WTC11 (cell line): ENCODE data around the gene C6orf136. TPM values are rescaled to one million over a fixed set of nuclear protein-coding genes. Genes with fewer than 3 reads are reported as not detected.
A peak's percentile ranks its signal among the peaks of the same experiment; 100 is the strongest.

Source experiments
- ATAC-seq: fragments of 200-7000 bp; cut with Tn5 transposase; 2 replicates; pipeline ENCODE4 v1.10.0; 2021; ENCODE audit warnings: mild to moderate bottlenecking, moderate library complexity
- CTCF ChIA-PET: fragments of 300-600 bp; sonication (Branson Sonifier 250); formaldehyde crosslinking; loops from one replicate; lab custom pipeline; 2021; ENCODE audit warnings: antibody characterized with exemption; lab: Charles Lee
- POLR2A ChIA-PET: fragments of 350-600 bp; sonication (Branson Sonifier 250); formaldehyde crosslinking; loops from one replicate; lab custom pipeline; 2021; ENCODE audit warnings: antibody characterized with exemption; lab: Charles Lee
- DNase-seq: peaks from one replicate; pipeline ENCODE4 v3.0.0; 2021; ENCODE audit warnings: low spot score
- H3K27ac Mint-ChIP-seq: 2 replicates; pipeline ENCODE4 v1.8.0; 2021; ENCODE audit warnings: mixed read lengths
- H3K27me3 Mint-ChIP-seq: 2 replicates; pipeline ENCODE4 v1.8.0; 2021; ENCODE audit warnings: low read depth, mild to moderate bottlenecking, moderate library complexity, mixed read lengths
- H3K36me3 Mint-ChIP-seq: 2 replicates; pipeline ENCODE4 v1.8.0; 2021; ENCODE audit warnings: mixed read lengths
- H3K4me1 Mint-ChIP-seq: 2 replicates; pipeline ENCODE4 v1.8.0; 2022; ENCODE audit warnings: mixed read lengths
- H3K4me3 Mint-ChIP-seq: 2 replicates; pipeline ENCODE4 v1.8.0; 2021; ENCODE audit warnings: mild to moderate bottlenecking, moderate library complexity, mixed read lengths
- H3K9me3 Mint-ChIP-seq: 2 replicates; pipeline ENCODE4 v1.8.0; 2021; ENCODE audit warnings: mixed read lengths
- ATF2 ChIP-seq: sonication (generic); formaldehyde crosslinking; IDR thresholded peaks from 2 replicates; pipeline ENCODE4 v1.8.1; 2022; ENCODE audit warnings: low read depth, missing genetic modification reagents, borderline replicate concordance
- CDX4 ChIP-seq: fragments of 250-450 bp; sonication (Bioruptor Pico); IDR thresholded peaks from 2 replicates; pipeline ENCODE4 v1.9.0; 2021; ENCODE audit warnings: moderate library complexity, mild to moderate bottlenecking, inconsistent platforms, borderline replicate concordance
- CREM ChIP-seq: sonication (generic); formaldehyde crosslinking; IDR thresholded peaks from 2 replicates; pipeline ENCODE4 v1.8.1; 2022; ENCODE audit warnings: mild to moderate bottlenecking, missing genetic modification reagents, moderate library complexity
- ERG ChIP-seq: fragments of 250-450 bp; sonication (Bioruptor Pico); IDR thresholded peaks from 2 replicates; pipeline ENCODE4 v1.8.0; 2021; ENCODE audit warnings: mild to moderate bottlenecking
- ETV6 ChIP-seq: sonication (generic); formaldehyde crosslinking; IDR thresholded peaks from 2 replicates; pipeline ENCODE4 v1.8.1; 2022; ENCODE audit warnings: mild to moderate bottlenecking, missing genetic modification reagents
- FOXP1 ChIP-seq: sonication (generic); formaldehyde crosslinking; IDR thresholded peaks from 2 replicates; pipeline ENCODE4 v1.8.0; 2022; ENCODE audit warnings: missing genetic modification reagents, mild to moderate bottlenecking, moderate library complexity, borderline replicate concordance
- FOXP4 ChIP-seq: sonication (generic); formaldehyde crosslinking; IDR thresholded peaks from 2 replicates; pipeline ENCODE4 v1.8.0; 2022; ENCODE audit warnings: mild to moderate bottlenecking, missing genetic modification reagents
- GABPB1 ChIP-seq: sonication (generic); formaldehyde crosslinking; IDR thresholded peaks from 2 replicates; pipeline ENCODE4 v1.8.1; 2023; ENCODE audit warnings: mild to moderate bottlenecking, missing genetic modification reagents
- GRHL2 ChIP-seq: fragments of 250-450 bp; sonication (Bioruptor Pico); IDR thresholded peaks from 2 replicates; pipeline ENCODE4 v1.8.0; 2022; ENCODE audit warnings: mild to moderate bottlenecking, moderate library complexity; ENCODE audit not compliant: insufficient replicate concordance, severe bottlenecking
- IRF1 ChIP-seq: sonication (generic); formaldehyde crosslinking; IDR thresholded peaks from 2 replicates; pipeline ENCODE4 v1.8.0; 2023; ENCODE audit warnings: missing genetic modification reagents
- JAZF1 ChIP-seq: fragments of 250-450 bp; sonication (Bioruptor Pico); IDR thresholded peaks from 2 replicates; pipeline ENCODE4 v1.9.0; 2021; ENCODE audit warnings: moderate library complexity, mild to moderate bottlenecking, inconsistent platforms
- KAT7 ChIP-seq: sonication (generic); formaldehyde crosslinking; IDR thresholded peaks from 2 replicates; pipeline ENCODE4 v1.8.1; 2023; ENCODE audit warnings: missing genetic modification reagents, mild to moderate bottlenecking, borderline replicate concordance
- MAX ChIP-seq: sonication (generic); formaldehyde crosslinking; IDR thresholded peaks from 2 replicates; pipeline ENCODE4 v1.8.0; 2022; ENCODE audit warnings: mild to moderate bottlenecking, missing genetic modification reagents
- MYBL2 ChIP-seq: sonication (generic); formaldehyde crosslinking; IDR thresholded peaks from 2 replicates; pipeline ENCODE4 v1.8.1; 2023; ENCODE audit warnings: mild to moderate bottlenecking, moderate library complexity, missing genetic modification reagents
- PRDM15 ChIP-seq: sonication (generic); formaldehyde crosslinking; IDR thresholded peaks from 2 replicates; pipeline ENCODE4 v1.8.0; 2022; ENCODE audit warnings: missing genetic modification reagents
- PRRX2 ChIP-seq: fragments of 250-450 bp; sonication (Bioruptor Pico); IDR thresholded peaks from 2 replicates; pipeline ENCODE4 v1.8.0; 2021; ENCODE audit warnings: mild to moderate bottlenecking
- RORB ChIP-seq: fragments of 250-450 bp; sonication (Bioruptor Pico); IDR thresholded peaks from 2 replicates; pipeline ENCODE4 v1.9.0; 2021; ENCODE audit warnings: mild to moderate bottlenecking
- SP1 ChIP-seq: sonication (generic); formaldehyde crosslinking; conservative IDR thresholded peaks from 2 replicates; pipeline ENCODE4 v1.8.1; 2022; ENCODE audit warnings: missing genetic modification reagents
- ZNF121 ChIP-seq: sonication (generic); formaldehyde crosslinking; IDR thresholded peaks from 2 replicates; pipeline ENCODE4 v1.8.0; 2023; ENCODE audit warnings: missing genetic modification reagents
- ZNF423 ChIP-seq: fragments of 250-450 bp; sonication (Bioruptor Pico); IDR thresholded peaks from 2 replicates; pipeline ENCODE4 v2.1.2; 2022; ENCODE audit warnings: mild to moderate bottlenecking, moderate library complexity
- ZNF425 ChIP-seq: fragments of 250-450 bp; sonication (Bioruptor Pico); conservative IDR thresholded peaks from 2 replicates; pipeline ENCODE4 v1.9.0; 2021; ENCODE audit warnings: mild to moderate bottlenecking
- total RNA-seq: library from RNA; stranded (reverse); gene quantifications from 3 replicates; pipeline ENCODE4 v1.2.3, GENCODE V29; 2021

Gene C6orf136
- total RNA-seq, 1 experiment from 2014 or later = 26.5 TPM

GRCh38 chr6:30616811-30617564 is 29.9 kb upstream of the C6orf136 start, which contains the start of gene PPP1R10 (continued):
- TF ChIP-seq CDX4 (CRISPR knock-in tag) (peak; percentile 84; the same call in 1 of the 2 replicates), FOXP1 (CRISPR knock-in tag) (no peak), KAT7 (CRISPR knock-in tag) (0 out of 2 replicates have a peak, but pooled peaks have one; percentile 52), ZNF425 (peak; percentile 93), MAX (CRISPR knock-in tag) (no peak), RORB (peak; percentile 94), PRDM15 (0 out of 2 replicates have a peak, but pooled peaks have one; percentile 22), ATF2 (CRISPR knock-in tag) (no peak), ERG (CRISPR knock-in tag) (peak; percentile 95)

- H3K9me3 Mint-ChIP-seq = no peaks in the 10 kb centered on the region
- ChIA-PET POLR2A (interaction anchor here (0.6 to 1.0 kb wide), 4 partner anchors 29 to 119 kb away, joined by 3 to 4 read pairs (median 3); partner anchors contain the start of gene ABCF1), CTCF (interaction anchor here (0.6 to 1.9 kb wide), 7 partner anchors 8 to 470 kb away, joined by 3 to 7 read pairs (median 4); partner anchors contain the start of genes ATAT1 and DHX16)
- peak within 1 kb of the TSS; percentile 96 for H3K4me3 Mint-ChIP-seq
- H3K27ac Mint-ChIP-seq = peak within 1 kb of the TSS; percentile 100
- H3K4me1 Mint-ChIP-seq = peaks cover 30% of the 10 kb centered on the region
- DNase-seq (peak; percentile 94), ATAC-seq (peak; percentile 77)
- peaks cover 52% of the 10 kb centered on the region for H3K36me3 Mint-ChIP-seq
- H3K27me3 Mint-ChIP-seq = no peaks in the 10 kb centered on the region; the same call in 1 of the 2 replicates
- TF ChIP-seq CREM (CRISPR knock-in tag) = peak; percentile 70; the same call in 1 of the 2 replicates
- no peak for TF ChIP-seq ZNF121 (CRISPR knock-in tag)
- TF ChIP-seq ZNF423 (CRISPR knock-in tag) = no peak
- 0 out of 2 replicates have a peak, but pooled peaks have one; percentile 30 for TF ChIP-seq MYBL2 (CRISPR knock-in tag)
- TF ChIP-seq IRF1 (CRISPR knock-in tag) = no peak
- TF ChIP-seq SP1 (CRISPR knock-in tag) = peak; percentile 44; the same call in 1 of the 2 replicates
- 0 out of 2 replicates have a peak, but pooled peaks have one; percentile 10 for TF ChIP-seq ETV6 (CRISPR knock-in tag)
- TF ChIP-seq GRHL2 (CRISPR knock-in tag) = no peak
- TF ChIP-seq FOXP4 (CRISPR knock-in tag) = no peak
- TF ChIP-seq PRRX2 (CRISPR knock-in tag) = 0 out of 2 replicates have a peak, but pooled peaks have one; percentile 16
- TF ChIP-seq JAZF1 (CRISPR knock-in tag) = no peak
- TF ChIP-seq GABPB1 (CRISPR knock-in tag) = peak; percentile 90
Observed at GRCh38 chr6:30617565-30618269, 29.2 kb upstream of the C6orf136 start, which contains the start of gene MRPS18B. Gene MRPS18B (plus strand): TSS chr6:30617840. CDS start chr6:30617866, 26 bp downstream.
